K562 (cell line): ENCODE measurements around the gene MEAF6. TPM values are rescaled to one million over a fixed set of nuclear protein-coding genes. Genes with fewer than 3 reads are reported as not detected.

Experiments used
- ARHGAP35 ChIP-seq: fragments of 450-650 bp; IDR thresholded peaks from 2 replicates; pipeline ENCODE4 v1.6.1; 2018; ENCODE audit not compliant: partially characterized antibody
- BCOR ChIP-seq: fragments of 450-650 bp; IDR thresholded peaks from 2 replicates; pipeline ENCODE4 v1.6.1; 2016
- CBX1 ChIP-seq: sonication (generic); IDR thresholded peaks from 2 replicates; pipeline ENCODE4 v1.6.1; 2016; ENCODE audit warnings: antibody characterized with exemption, low read depth, mild to moderate bottlenecking
- HNRNPH1 ChIP-seq: fragments of 200-400 bp; formaldehyde crosslinking; optimal IDR thresholded peaks from 2 replicates; pipeline ENCODE3; 2017; ENCODE audit warnings: low read depth, mild to moderate bottlenecking, low read length, moderate library complexity
- HNRNPL ChIP-seq: fragments of 200-400 bp; formaldehyde crosslinking; IDR thresholded peaks from 2 replicates; pipeline ENCODE4 v1.6.1; 2017; ENCODE audit warnings: low read depth, mild to moderate bottlenecking, low read length
- JUN ChIP-seq, 2 experiments: sonication (generic) in 1 of 2; formaldehyde crosslinking in 1 of 2; IDR thresholded peaks; 2 replicates each; pipeline versions ENCODE4 v1.6.1 to v1.8.0; 2012 to 2022; ENCODE audit warnings: borderline replicate concordance in 2 of 2, mild to moderate bottlenecking in 2 of 2, improper control_type of control experiment in 1 of 2, low read depth in 1 of 2, low read length in 1 of 2, missing genetic modification reagents in 1 of 2
- KLF16 ChIP-seq: IDR thresholded peaks from 2 replicates; pipeline ENCODE4 v1.6.1; 2016; ENCODE audit warnings: antibody characterized with exemption
- MAFK ChIP-seq: IDR thresholded peaks from 2 replicates; pipeline ENCODE4 v1.6.1; 2011; ENCODE audit warnings: low read length, improper control_type of control experiment
- OTX1 ChIP-seq: fragments of 450-650 bp; formaldehyde crosslinking; IDR thresholded peaks from 2 replicates; pipeline ENCODE4 v1.4.0; 2022; ENCODE audit warnings: mild to moderate bottlenecking
- SOX6 ChIP-seq: fragments of 450-650 bp; IDR thresholded peaks from 2 replicates; pipeline ENCODE4 v1.6.1; 2014; ENCODE audit warnings: mild to moderate bottlenecking
- SREBF1 ChIP-seq: fragments of 150-350 bp; IDR thresholded peaks from 2 replicates; pipeline ENCODE4 v1.6.1; 2014; ENCODE audit warnings: antibody characterized with exemption, low read depth, low read length, borderline replicate concordance
- STAG1 ChIP-seq: sonication (generic); formaldehyde crosslinking; IDR thresholded peaks from 2 replicates; pipeline ENCODE4 v1.5.0; 2020; ENCODE audit warnings: missing genetic modification reagents, borderline replicate concordance
- ZFP36 ChIP-seq: fragments of 150-350 bp; IDR thresholded peaks from 2 replicates; pipeline ENCODE4 v1.6.1; 2018; ENCODE audit warnings: low read length, low read depth; ENCODE audit not compliant: partially characterized antibody
- ZKSCAN1 ChIP-seq: fragments of 150-350 bp; IDR thresholded peaks from 2 replicates; pipeline ENCODE4 v1.6.1; 2016; ENCODE audit warnings: low read depth, low read length
- ZNF23 ChIP-seq: fragments of 250-450 bp; sonication (Bioruptor Pico); IDR thresholded peaks from 2 replicates; pipeline ENCODE4 v1.4.0; 2020; ENCODE audit warnings: mild to moderate bottlenecking
- ZNF282 ChIP-seq: sonication (generic); formaldehyde crosslinking; IDR thresholded peaks from 2 replicates; pipeline ENCODE4 v1.8.1; 2023; ENCODE audit warnings: missing genetic modification reagents
- ZNF707 ChIP-seq: fragments of 250-450 bp; sonication (Bioruptor Pico); conservative IDR thresholded peaks from 2 replicates; pipeline ENCODE4 v1.8.0; 2022; ENCODE audit warnings: inconsistent platforms, mild to moderate bottlenecking, moderate library complexity
- polyA plus RNA-seq, 8 experiments: library from polyadenylated mRNA; depleted of rRNA in 4 of 8; stranded (reverse) in 5 of 8; unstranded in 3 of 8; fragments of >200 nt; fragmentation: Nextera tagmentation in 2 of 8; fragmentation: Illumina TruSeq in 1 of 8; extraction: Ambion mirVana in 2 of 8; extraction: Trizol in 1 of 8; gene quantifications; 2 replicates each; pipeline versions ENCODE4 v1.2.1 to v1.2.3, GENCODE V29; 2011 to 2014; ENCODE audit warnings: inconsistent platforms in 1 of 8, missing spikeins in 1 of 8
- total RNA-seq, 7 experiments: library from RNA; depleted of rRNA in 6 of 7; stranded (reverse); fragments of >200 nt in 6 of 7; fragmentation: Illumina TruSeq in 2 of 7; extraction: Trizol in 2 of 7; gene quantifications; 2 replicates each; pipeline versions ENCODE4 v1.2.1 to v1.2.3, GENCODE V29; 2011 to 2021; ENCODE audit warnings: low replicate concordance in 1 of 7
- TF ChIP-seq, protein P1 (sequence below), 2 experiments: fragments of 450-650 bp; IDR thresholded peaks; 2 replicates each; pipeline ENCODE4 v1.6.1; 2018; ENCODE audit warnings: mild to moderate bottlenecking in 2 of 2, low read depth in 1 of 2; ENCODE audit not compliant: partially characterized antibody in 2 of 2
- TF ChIP-seq, protein P2 (sequence below): sonication (generic); IDR thresholded peaks from 2 replicates; pipeline ENCODE4 v1.6.1; 2016

Gene MEAF6
- total and polyA plus RNA-seq, 9 of the 15 experiments (the other 6 are each of a cell fraction or from before 2014, with no cell fraction given), result 55.0 to 151 (median 92.3) TPM

DNA sequence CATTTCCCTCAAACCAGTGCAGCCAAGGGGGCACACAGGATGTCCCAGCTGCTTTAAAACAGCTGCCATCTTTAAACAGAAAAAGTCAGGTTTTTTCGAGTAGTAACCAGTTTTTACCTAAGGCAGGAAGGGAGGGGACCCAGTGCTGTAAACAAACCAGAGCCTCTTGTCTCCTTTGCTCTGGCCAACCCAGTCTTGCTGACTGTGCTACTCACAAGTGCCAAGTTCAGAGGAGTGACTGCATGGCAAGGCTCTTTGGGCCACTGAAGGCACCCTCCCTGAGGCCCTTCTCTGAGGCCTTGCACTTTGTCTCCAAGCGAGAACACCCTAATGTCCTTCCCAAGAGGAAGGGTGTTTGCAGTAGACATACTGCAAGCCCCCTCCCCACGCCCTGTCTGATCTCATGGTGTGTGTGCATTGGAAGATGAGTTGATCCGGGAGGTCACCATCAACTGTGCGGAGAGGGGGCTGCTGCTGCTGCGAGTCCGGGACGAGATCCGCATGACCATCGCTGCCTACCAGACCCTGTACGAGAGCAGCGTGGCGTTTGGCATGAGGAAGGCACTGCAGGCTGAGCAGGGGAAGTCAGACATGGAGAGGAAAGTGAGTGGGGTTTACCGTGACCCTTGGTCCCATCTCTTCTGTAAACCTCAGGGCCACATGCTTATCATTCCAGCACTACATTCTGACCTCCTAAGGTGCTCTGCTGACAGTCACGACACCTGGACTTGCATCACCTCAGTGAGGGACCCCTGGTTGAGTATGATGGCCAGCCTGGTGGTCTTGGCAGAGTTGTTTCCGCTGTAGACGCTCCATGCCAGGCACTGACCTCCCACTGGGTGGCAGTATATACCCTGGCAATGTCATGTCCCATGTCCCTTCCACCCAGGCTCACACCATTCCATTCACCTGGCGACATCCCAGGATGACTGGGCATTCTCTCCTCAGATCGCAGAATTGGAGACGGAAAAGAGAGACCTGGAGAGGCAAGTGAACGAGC, 46.9 kb upstream of the MEAF6 start (continued):
- TF ChIP-seq, protein P1, sequence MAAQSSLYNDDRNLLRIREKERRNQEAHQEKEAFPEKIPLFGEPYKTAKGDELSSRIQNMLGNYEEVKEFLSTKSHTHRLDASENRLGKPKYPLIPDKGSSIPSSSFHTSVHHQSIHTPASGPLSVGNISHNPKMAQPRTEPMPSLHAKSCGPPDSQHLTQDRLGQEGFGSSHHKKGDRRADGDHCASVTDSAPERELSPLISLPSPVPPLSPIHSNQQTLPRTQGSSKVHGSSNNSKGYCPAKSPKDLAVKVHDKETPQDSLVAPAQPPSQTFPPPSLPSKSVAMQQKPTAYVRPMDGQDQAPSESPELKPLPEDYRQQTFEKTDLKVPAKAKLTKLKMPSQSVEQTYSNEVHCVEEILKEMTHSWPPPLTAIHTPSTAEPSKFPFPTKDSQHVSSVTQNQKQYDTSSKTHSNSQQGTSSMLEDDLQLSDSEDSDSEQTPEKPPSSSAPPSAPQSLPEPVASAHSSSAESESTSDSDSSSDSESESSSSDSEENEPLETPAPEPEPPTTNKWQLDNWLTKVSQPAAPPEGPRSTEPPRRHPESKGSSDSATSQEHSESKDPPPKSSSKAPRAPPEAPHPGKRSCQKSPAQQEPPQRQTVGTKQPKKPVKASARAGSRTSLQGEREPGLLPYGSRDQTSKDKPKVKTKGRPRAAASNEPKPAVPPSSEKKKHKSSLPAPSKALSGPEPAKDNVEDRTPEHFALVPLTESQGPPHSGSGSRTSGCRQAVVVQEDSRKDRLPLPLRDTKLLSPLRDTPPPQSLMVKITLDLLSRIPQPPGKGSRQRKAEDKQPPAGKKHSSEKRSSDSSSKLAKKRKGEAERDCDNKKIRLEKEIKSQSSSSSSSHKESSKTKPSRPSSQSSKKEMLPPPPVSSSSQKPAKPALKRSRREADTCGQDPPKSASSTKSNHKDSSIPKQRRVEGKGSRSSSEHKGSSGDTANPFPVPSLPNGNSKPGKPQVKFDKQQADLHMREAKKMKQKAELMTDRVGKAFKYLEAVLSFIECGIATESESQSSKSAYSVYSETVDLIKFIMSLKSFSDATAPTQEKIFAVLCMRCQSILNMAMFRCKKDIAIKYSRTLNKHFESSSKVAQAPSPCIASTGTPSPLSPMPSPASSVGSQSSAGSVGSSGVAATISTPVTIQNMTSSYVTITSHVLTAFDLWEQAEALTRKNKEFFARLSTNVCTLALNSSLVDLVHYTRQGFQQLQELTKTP (IDR thresholded peaks at IDR 0.05; ENCODE audit: low read depth in 1 of 2, partially characterized antibody in 2 of 2), result no peak
- TF ChIP-seq MAFK (no peak), JUN (IDR thresholded peaks at IDR 0.05; ENCODE audit: borderline replicate concordance, low read depth, low read length) (no peak), JUN (CRISPR knock-in tag; IDR thresholded peaks at IDR 0.05; ENCODE audit: borderline replicate concordance) (no peak), ARHGAP35 (no peak), CBX1 (peak; percentile 77; the same call in 1 of the 2 replicates), HNRNPH1 (no peak), ZNF282 (no peak), KLF16 (no peak), ZNF707 (no peak), BCOR (peak; percentile 53; the same call in 1 of the 2 replicates), STAG1 (CRISPR knock-in tag) (no peak), OTX1 (no peak), SOX6 (no peak), HNRNPL (no peak), ZKSCAN1 (no peak), ZNF23 (CRISPR knock-in tag) (no peak), ZFP36 (no peak), SREBF1 (no peak)
- TF ChIP-seq, protein P2, sequence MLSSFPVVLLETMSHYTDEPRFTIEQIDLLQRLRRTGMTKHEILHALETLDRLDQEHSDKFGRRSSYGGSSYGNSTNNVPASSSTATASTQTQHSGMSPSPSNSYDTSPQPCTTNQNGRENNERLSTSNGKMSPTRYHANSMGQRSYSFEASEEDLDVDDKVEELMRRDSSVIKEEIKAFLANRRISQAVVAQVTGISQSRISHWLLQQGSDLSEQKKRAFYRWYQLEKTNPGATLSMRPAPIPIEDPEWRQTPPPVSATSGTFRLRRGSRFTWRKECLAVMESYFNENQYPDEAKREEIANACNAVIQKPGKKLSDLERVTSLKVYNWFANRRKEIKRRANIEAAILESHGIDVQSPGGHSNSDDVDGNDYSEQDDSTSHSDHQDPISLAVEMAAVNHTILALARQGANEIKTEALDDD, result no peak
